GM12874 (cell line): ENCODE data around the gene DHTKD1.

Experiments used
- CTCF ChIP-seq: IDR thresholded peaks from 2 replicates; pipeline ENCODE4 v1.5.1; 2011; ENCODE audit warnings: low read depth, mild to moderate bottlenecking, control low read depth, low read length, moderate library complexity; ENCODE audit not compliant: insufficient read depth

The DHTKD1 gene

DNA sequence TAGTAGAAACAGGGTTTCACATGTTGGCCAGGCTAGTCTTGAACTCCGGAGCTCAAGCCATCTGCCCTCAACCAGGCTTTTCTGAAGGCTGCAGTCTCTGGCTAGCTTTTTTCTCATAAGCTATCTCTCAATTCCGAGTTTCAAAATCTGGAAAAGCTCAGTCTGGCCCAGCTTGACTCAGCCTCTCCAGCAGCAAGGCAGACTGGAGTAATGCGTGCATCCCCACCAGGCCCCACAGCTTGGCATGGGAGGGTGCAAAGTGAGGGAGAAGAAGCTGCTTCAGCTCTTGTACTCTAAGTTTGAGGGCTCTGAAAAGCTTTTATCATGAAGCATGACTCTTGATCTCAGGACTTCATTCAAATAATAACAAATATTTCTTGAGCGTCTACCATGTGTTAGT, 4.8 kb downstream of the DHTKD1 start:
- TF ChIP-seq CTCF, result no peak

- no peak for TF ChIP-seq CTCF
Observed at GRCh38 chr10:12077580-12078180, 8.9 kb downstream of the DHTKD1 start.

GRCh38 chr10:12081470-12081869, 12.7 kb downstream of the DHTKD1 start:
- TF ChIP-seq CTCF, result no peak

- TF ChIP-seq CTCF, result no peak
Observed at GRCh38 chr10:12081879-12082557, 13.3 kb downstream of the DHTKD1 start.

GRCh38 chr10:12088919-12089318, 20.2 kb downstream of the DHTKD1 start:
- TF ChIP-seq CTCF, result no peak

GRCh38 chr10:12091421-12091820, 22.7 kb downstream of the DHTKD1 start:
- TF ChIP-seq CTCF, result no peak

- no peak for TF ChIP-seq CTCF
Observed at GRCh38 chr10:12097791-12098190, 29.0 kb downstream of the DHTKD1 start.
